IPS-18c (cell line): ENCODE results near the gene NRG2.

ENCODE experiments used
- H3K4me3 ChIP-seq: 2 replicates; pipeline ENCODE4 v1.7.0; 2013; ENCODE audit warnings: low read depth, mild to moderate bottlenecking, low read length, moderate library complexity; ENCODE audit not compliant: insufficient read depth
- H3K9me3 ChIP-seq: one replicate; pipeline ENCODE4 v1.6.1; 2013; ENCODE audit warnings: mild to moderate bottlenecking, low read length, moderate library complexity; ENCODE audit not compliant: control insufficient read depth, insufficient read depth

Gene NRG2

GRCh38 chr5:139799359-139799758, 243.7 kb downstream of the NRG2 start:
- H3K4me3 ChIP-seq: no peak overlapping the region
- H3K9me3 ChIP-seq: peaks cover 2% of the 10 kb centered on the region

- H3K9me3 ChIP-seq: peaks cover 2% of the 10 kb centered on the region
- H3K4me3 ChIP-seq: no peak overlapping the region
These were observed 244.2 kb downstream of the NRG2 start for GRCh38 chr5:139798883-139799282.

DNA sequence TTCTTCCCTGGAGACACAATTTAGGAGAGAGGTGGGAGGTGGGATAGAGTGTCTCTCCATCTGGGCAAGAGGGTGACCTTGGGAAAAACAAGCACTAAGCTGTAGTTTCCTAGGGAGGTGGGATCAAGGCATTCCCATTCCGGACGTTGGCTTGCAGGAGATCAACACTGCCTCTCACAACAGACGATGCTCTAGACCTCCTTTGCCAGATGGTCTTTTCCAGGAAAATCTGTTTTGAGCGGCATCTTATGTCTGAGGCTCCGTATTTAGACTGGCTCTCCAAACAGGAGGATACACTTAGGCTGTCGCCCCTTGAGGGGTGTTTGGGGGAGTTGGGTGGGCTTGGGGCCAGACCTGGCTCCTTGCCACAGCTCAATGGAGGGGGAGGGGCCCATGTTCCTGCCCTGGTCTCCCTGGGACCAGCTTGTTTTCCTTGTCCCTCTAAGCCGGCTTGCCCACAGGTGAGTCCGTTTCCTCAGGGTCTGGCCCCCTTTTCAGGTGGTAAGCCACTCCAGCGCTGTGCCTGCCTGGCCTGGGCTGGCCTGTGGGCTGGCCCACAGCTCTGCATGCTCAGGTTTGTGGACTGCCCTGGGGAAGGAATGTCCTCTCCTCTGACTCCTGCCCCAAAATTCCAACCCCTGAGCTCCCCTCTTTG, 245.1 kb downstream of the NRG2 start:
- no peak overlapping the region for H3K4me3 ChIP-seq
- H3K9me3 ChIP-seq: peaks cover 2% of the 10 kb centered on the region

GRCh38 chr5:139797335-139797734, 245.8 kb downstream of the NRG2 start:
- peaks cover 2% of the 10 kb centered on the region for H3K9me3 ChIP-seq
- no peak overlapping the region for H3K4me3 ChIP-seq
